HCT116 (cell line): ENCODE measurements around the gene DRD2.

ENCODE experiments used
- CEBPB ChIP-seq: IDR thresholded peaks from 2 replicates; pipeline ENCODE4 v1.6.1; 2012; ENCODE audit warnings: low read depth
- CTCF ChIP-seq, 3 experiments: fragments of 200-600 bp in 1 of 3; sonication (generic) in 1 of 3; IDR thresholded peaks in 2 of 3; conservative IDR thresholded peaks in 1 of 3; 2 replicates each; pipeline ENCODE4 v1.5.1; 2012 to 2017; ENCODE audit warnings: low read depth in 2 of 3, low read length in 2 of 3, antibody characterized with exemption in 1 of 3, borderline replicate concordance in 1 of 3, control low read depth in 1 of 3, mild to moderate bottlenecking in 1 of 3, mixed read lengths in 1 of 3, mixed run types in 1 of 3, moderate library complexity in 1 of 3; ENCODE audit not compliant: insufficient read depth in 1 of 3
- EZH2 ChIP-seq: fragments of 200-600 bp; sonication (generic); IDR thresholded peaks from 2 replicates; pipeline ENCODE4 v1.6.1; 2017; ENCODE audit warnings: antibody characterized with exemption, mixed run types
- EZH2phosphoT487 ChIP-seq: fragments of 200-600 bp; IDR thresholded peaks from 2 replicates; pipeline ENCODE4 v1.6.1; 2018; ENCODE audit warnings: antibody characterized with exemption, borderline replicate concordance
- ZBTB33 ChIP-seq: IDR thresholded peaks from 2 replicates; pipeline ENCODE4 v1.6.1; 2011; ENCODE audit warnings: mild to moderate bottlenecking, low read length, moderate library complexity; ENCODE audit not compliant: insufficient replicate concordance; ENCODE audit errors: extremely low read depth

DNA sequence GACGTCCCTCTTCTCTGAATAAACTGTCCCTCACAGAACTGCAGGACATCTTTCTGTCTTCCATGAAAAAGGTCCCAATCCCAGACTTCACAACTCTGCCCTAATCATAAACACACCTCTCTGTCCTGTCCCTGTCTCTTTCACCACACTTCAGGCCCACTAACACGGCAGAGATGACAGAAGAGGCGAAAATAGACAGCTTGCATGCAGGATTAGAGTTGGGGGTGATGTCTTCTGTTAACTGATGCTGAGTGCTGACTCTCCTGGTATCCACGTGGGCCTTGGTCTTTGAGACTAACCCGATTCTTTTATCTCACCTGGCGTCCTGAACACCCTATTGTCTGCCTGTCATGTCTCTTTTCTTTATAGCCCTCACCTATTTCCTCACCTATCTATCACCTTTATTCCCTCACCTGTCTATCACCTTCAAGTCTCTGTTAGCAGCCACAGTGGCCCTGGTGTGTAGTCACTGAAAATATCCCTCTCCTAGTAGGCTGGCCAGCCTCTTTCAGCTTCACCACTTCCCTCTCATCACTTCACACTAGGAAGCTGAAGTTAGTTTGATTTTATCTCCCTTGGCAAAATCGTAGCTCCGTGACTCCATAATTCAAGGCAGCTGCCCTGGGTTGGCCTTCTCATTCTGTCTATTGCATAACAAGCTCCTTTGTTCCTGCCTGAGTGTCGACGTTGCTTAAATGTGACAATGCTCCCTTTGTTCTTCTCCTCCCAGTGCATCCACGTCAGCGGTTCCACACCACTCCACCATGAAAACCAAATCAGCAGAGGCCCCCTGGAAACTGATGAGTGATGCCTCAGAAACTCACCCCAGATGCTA, 30.6 kb upstream of the DRD2 start:
- TF ChIP-seq CTCF (IDR thresholded peaks at IDR 0.05 in 2 of 3, conservative IDR thresholded peaks at IDR 0.05 in 1 of 3; ENCODE audit: borderline replicate concordance in 1 of 3, insufficient read depth in 1 of 3, low read depth in 2 of 3, low read length in 2 of 3) (no peak), CEBPB (no peak), EZH2 (no peak), EZH2phosphoT487 (no peak), ZBTB33 (no peak)
